Effector memory CD8-positive, alpha-beta T cell (primary cell): ENCODE data around the gene RSF1.
A peak's percentile ranks its signal among the peaks of the same experiment; 100 is the strongest.

Source experiments
- ATAC-seq: fragments of 150-1000 bp; cut with Tn5 transposase; replicated peaks from 2 replicates; pipeline ENCODE4 v1.10.0; 2021; ENCODE audit warnings: mild to moderate bottlenecking, moderate library complexity
- DNase-seq, 3 experiments: peaks; one replicate each; pipeline ENCODE4 v3.0.0; 2021
- H3K27ac Mint-ChIP-seq, 2 donors: one replicate each; pipeline ENCODE4 v1.8.0; 2022; ENCODE audit warnings: mild to moderate bottlenecking in 2 of 2, mixed read lengths in 2 of 2, moderate library complexity in 2 of 2
- H3K27me3 Mint-ChIP-seq, 2 donors: one replicate each; pipeline ENCODE4 v1.8.0; 2022; ENCODE audit warnings: mixed read lengths in 2 of 2
- H3K36me3 Mint-ChIP-seq: one replicate; pipeline ENCODE4 v1.8.0; 2022; ENCODE audit warnings: mild to moderate bottlenecking, moderate library complexity, mixed read lengths; ENCODE audit not compliant: insufficient read depth
- H3K4me1 Mint-ChIP-seq, 2 donors: one replicate each; pipeline ENCODE4 v1.8.0; 2022; ENCODE audit warnings: low read depth in 2 of 2, mixed read lengths in 2 of 2
- H3K4me3 Mint-ChIP-seq, 2 donors: one replicate each; pipeline ENCODE4 v1.8.0; 2022; ENCODE audit warnings: mild to moderate bottlenecking in 2 of 2, mixed read lengths in 2 of 2, moderate library complexity in 2 of 2
- H3K9me3 Mint-ChIP-seq, 2 donors: one replicate each; pipeline ENCODE4 v1.8.0; 2022; ENCODE audit warnings: mixed read lengths in 2 of 2

The RSF1 gene

GRCh38 chr11:77669848-77670511 lies 150.5 kb downstream of the RSF1 start:
- Mint-ChIP-seq H3K9me3 (no peaks in the 10 kb centered on the region), H3K4me3 (no peak overlapping the region), H3K27ac (peak overlapping the region in 1 of 2 donors; percentile 8), H3K27me3 (no peaks in the 10 kb centered on the region), H3K36me3 (peaks cover 61% of the 10 kb centered on the region), H3K4me1 (no peaks in the 10 kb centered on the region)
- ATAC-seq (no peak), DNase-seq (no peak)

GRCh38 chr11:77668760-77669159 lies 151.8 kb downstream of the RSF1 start:
- DNase-seq (no peak), ATAC-seq (no peak)
- H3K27me3 Mint-ChIP-seq = no peaks in the 10 kb centered on the region
- H3K27ac Mint-ChIP-seq = peak overlapping the region in 1 of 2 donors; percentile 8
- no peaks in the 10 kb centered on the region for H3K9me3 Mint-ChIP-seq
- H3K4me3 Mint-ChIP-seq = no peak overlapping the region
- H3K36me3 Mint-ChIP-seq = peaks cover 49% of the 10 kb centered on the region
- H3K4me1 Mint-ChIP-seq = no peaks in the 10 kb centered on the region

- Mint-ChIP-seq H3K4me3 (no peak overlapping the region), H3K4me1 (no peaks in the 10 kb centered on the region), H3K9me3 (no peaks in the 10 kb centered on the region), H3K27me3 (no peaks in the 10 kb centered on the region), H3K27ac (no peak overlapping the region), H3K36me3 (peaks cover 25% of the 10 kb centered on the region)
- ATAC-seq (no peak), DNase-seq (no peak)
Measured at GRCh38 chr11:77665240-77665965, 155.1 kb downstream of the RSF1 start.

- ATAC-seq = no peak
- no peaks in the 10 kb centered on the region for H3K27me3 Mint-ChIP-seq
Measured at GRCh38 chr11:77661670-77662069, 158.9 kb downstream of the RSF1 start.

GRCh38 chr11:77660947-77661346 lies 159.6 kb downstream of the RSF1 start:
- peaks cover 8% of the 10 kb centered on the region for H3K36me3 Mint-ChIP-seq
- no peaks in the 10 kb centered on the region for H3K4me1 Mint-ChIP-seq
- no peak for ATAC-seq
- no peaks in the 10 kb centered on the region for H3K27me3 Mint-ChIP-seq
- no peak overlapping the region for H3K4me3 Mint-ChIP-seq
- no peak for DNase-seq
- no peaks in the 10 kb centered on the region for H3K9me3 Mint-ChIP-seq
- no peak overlapping the region for H3K27ac Mint-ChIP-seq

More at GRCh38 chr11:77661670-77662069, 158.9 kb downstream of the RSF1 start:
- H3K36me3 Mint-ChIP-seq = peaks cover 12% of the 10 kb centered on the region
- H3K4me3 Mint-ChIP-seq = no peak overlapping the region
- H3K9me3 Mint-ChIP-seq = no peaks in the 10 kb centered on the region
- DNase-seq = no peak
- no peak overlapping the region for H3K27ac Mint-ChIP-seq
- no peaks in the 10 kb centered on the region for H3K4me1 Mint-ChIP-seq

GRCh38 chr11:77658213-77659013 lies 162.1 kb downstream of the RSF1 start:
- no peak overlapping the region for H3K27ac Mint-ChIP-seq

GRCh38 chr11:77656362-77656761 lies 164.2 kb downstream of the RSF1 start:
- H3K27me3 Mint-ChIP-seq = no peaks in the 10 kb centered on the region
- no peak overlapping the region for H3K4me3 Mint-ChIP-seq
- DNase-seq (no peak), ATAC-seq (no peak)
- no peaks in the 10 kb centered on the region for H3K9me3 Mint-ChIP-seq
- no peaks in the 10 kb centered on the region for H3K36me3 Mint-ChIP-seq
- no peak overlapping the region for H3K27ac Mint-ChIP-seq
- H3K4me1 Mint-ChIP-seq = no peaks in the 10 kb centered on the region

More at GRCh38 chr11:77658213-77659013, 162.1 kb downstream of the RSF1 start:
- no peak overlapping the region for H3K4me3 Mint-ChIP-seq
- DNase-seq = no peak
- H3K27me3 Mint-ChIP-seq = no peaks in the 10 kb centered on the region
- peaks cover 4% of the 10 kb centered on the region for H3K36me3 Mint-ChIP-seq
- no peaks in the 10 kb centered on the region for H3K4me1 Mint-ChIP-seq
- no peak for ATAC-seq
- no peaks in the 10 kb centered on the region for H3K9me3 Mint-ChIP-seq

- Mint-ChIP-seq H3K4me1 (no peaks in the 10 kb centered on the region), H3K27ac (no peak overlapping the region), H3K9me3 (no peaks in the 10 kb centered on the region), H3K27me3 (peaks cover 7% of the 10 kb centered on the region in 2 donors), H3K4me3 (no peak overlapping the region), H3K36me3 (no peaks in the 10 kb centered on the region)
- ATAC-seq = no peak
- no peak for DNase-seq
Measured at GRCh38 chr11:77654770-77655434, 165.6 kb downstream of the RSF1 start.

- Mint-ChIP-seq H3K4me1 (no peaks in the 10 kb centered on the region), H3K36me3 (peaks cover 2% of the 10 kb centered on the region), H3K27me3 (peaks cover 17 to 26% of the 10 kb centered on the region in 2 donors), H3K4me3 (no peak overlapping the region), H3K27ac (no peak overlapping the region), H3K9me3 (no peaks in the 10 kb centered on the region)
- DNase-seq (no peak), ATAC-seq (no peak)
Measured at GRCh38 chr11:77650123-77650522, 170.4 kb downstream of the RSF1 start.

- H3K4me3 Mint-ChIP-seq = no peak overlapping the region
- H3K27me3 Mint-ChIP-seq = peaks cover 23 to 36% of the 10 kb centered on the region in 2 donors
- H3K27ac Mint-ChIP-seq = no peak overlapping the region
- H3K4me1 Mint-ChIP-seq = no peaks in the 10 kb centered on the region
- H3K9me3 Mint-ChIP-seq = no peaks in the 10 kb centered on the region
- no peak for DNase-seq
- no peak for ATAC-seq
- H3K36me3 Mint-ChIP-seq = peaks cover 3% of the 10 kb centered on the region
Measured at GRCh38 chr11:77647654-77648305, 172.7 kb downstream of the RSF1 start.

GRCh38 chr11:77644887-77645286 lies 175.6 kb downstream of the RSF1 start:
- Mint-ChIP-seq H3K4me3 (no peak overlapping the region), H3K27me3 (peaks cover 15 to 29% of the 10 kb centered on the region in 2 donors), H3K4me1 (no peaks in the 10 kb centered on the region), H3K27ac (no peak overlapping the region), H3K36me3 (peaks cover 3% of the 10 kb centered on the region), H3K9me3 (no peaks in the 10 kb centered on the region)
- no peak for ATAC-seq
- no peak for DNase-seq

- H3K4me3 Mint-ChIP-seq = no peak overlapping the region
- peaks cover 4 to 7% of the 10 kb centered on the region in 2 donors for H3K4me1 Mint-ChIP-seq
- no peak overlapping the region for H3K27ac Mint-ChIP-seq
- no peak for ATAC-seq
- no peaks in the 10 kb centered on the region for H3K9me3 Mint-ChIP-seq
- peaks cover 6 to 24% of the 10 kb centered on the region in 2 donors for H3K27me3 Mint-ChIP-seq
- H3K36me3 Mint-ChIP-seq = peaks cover 7% of the 10 kb centered on the region
- no peak for DNase-seq
Measured at GRCh38 chr11:77642228-77642627, 178.3 kb downstream of the RSF1 start.
